HG03095 (cell line): ENCODE results near the gene NR2E1.

Experiments used
- ATAC-seq: cut with Tn5 transposase; IDR thresholded peaks from one replicate; pipeline ENCODE4 v1.9.1; 2021; ENCODE audit warnings: moderate library complexity; ENCODE audit not compliant: unreplicated experiment

NR2E1 gene

DNA sequence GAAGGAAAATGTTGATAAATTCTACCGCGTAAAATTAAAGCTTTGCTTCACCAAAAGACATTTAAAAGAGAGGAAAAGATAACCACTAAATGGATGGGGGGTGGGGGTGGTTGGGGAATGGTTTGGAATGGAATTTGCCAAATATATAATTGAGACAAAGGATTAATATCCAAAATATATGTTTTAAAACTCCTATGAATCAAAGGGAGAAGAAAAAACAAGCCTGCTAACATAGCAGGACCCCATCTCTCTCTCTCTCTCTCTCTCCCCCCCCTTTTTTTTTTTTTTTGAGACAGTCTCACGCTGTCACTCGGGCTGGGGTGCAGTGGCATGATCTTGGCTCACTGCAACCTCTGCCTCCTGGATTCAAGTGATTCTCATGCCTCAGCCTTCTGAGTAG is 13.4 kb upstream of the NR2E1 start:
- no peak for ATAC-seq

DNA sequence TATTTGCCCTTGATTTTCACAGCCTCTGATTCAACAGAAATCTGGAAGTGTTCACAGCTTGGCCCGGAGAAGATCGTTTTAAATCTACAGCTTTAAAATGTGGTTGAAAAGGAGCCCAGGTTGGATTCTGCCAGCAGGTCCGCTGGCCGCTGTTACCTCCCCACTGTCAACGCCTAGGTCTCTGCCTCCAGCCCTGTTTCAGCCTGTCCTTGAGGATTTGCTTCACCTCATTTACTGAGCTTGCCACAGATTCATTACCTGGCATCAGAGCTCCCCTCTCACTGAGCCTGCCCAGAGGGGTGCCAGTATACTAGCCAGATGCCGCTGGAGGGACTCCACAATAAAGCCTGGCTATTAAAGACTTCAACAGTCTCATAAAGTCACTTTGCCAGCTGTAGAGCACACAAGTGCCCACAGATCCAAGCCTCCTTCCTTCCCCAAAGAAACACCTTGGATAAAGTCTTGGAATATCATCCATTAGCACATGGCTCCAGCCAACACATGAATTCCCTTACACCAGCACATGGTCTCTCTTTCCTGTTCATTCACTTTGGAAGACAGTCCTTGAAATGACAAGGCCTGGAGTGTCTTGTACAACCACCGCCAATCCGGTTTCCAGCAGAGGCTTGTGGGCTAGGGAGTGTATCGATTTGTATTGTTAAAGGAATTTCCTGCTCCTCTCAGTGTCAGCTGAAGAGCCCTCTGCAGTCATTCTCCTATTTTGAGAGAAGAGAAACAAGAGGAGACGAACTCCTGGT is 9.5 kb upstream of the NR2E1 start:
- no peak for ATAC-seq

DNA sequence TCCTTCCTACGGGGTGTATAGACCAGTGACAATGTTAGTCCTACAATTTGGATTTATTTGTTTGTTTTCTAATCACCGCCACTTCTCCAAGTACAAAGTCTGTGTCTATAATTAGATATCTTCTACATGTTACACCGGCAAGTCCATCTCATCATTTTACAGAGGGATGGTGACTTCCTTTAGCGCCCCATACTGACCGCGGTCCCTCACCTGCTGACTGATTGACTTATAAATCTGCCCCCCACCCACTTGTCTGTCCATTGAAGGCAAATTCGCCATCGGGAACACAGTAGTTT is 8.9 kb upstream of the NR2E1 start:
- ATAC-seq, result no peak

DNA sequence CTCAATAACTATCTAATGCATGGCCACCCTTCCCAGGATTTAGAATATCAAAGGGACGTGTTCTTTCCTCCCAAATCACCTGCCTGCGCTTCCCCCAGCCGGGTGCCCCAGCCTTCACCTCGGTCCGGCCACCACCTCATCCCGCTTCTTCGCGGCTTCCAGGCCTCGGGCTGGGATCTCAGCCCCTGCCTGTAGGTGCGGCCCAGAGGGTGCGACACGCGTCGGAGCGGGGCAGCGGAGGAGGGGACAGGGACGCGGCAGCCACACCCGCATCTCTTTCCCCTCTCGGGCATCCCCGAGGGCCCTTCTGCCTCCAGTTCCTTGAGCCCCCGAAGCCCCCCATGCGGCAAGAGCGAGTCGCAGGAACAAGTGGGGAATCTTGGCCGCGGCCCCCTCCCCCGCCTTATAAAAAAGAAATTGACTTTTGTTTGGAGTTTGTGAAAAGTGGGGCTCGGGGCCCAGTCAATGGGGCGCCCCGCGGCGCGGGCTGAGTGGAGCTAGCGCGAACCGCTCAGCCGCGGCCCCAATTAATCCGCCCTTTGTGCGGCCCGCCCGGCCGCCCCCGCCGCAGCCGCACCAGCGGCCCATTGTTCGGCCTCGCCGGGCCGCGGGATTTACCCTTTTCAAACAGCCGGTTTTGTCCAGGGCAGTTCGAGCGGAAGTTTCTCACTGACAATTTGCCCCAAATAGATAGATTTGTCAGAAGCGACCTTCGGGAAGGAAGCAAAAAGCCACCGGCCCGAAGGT is 8.4 kb upstream of the NR2E1 start:
- no peak for ATAC-seq

DNA sequence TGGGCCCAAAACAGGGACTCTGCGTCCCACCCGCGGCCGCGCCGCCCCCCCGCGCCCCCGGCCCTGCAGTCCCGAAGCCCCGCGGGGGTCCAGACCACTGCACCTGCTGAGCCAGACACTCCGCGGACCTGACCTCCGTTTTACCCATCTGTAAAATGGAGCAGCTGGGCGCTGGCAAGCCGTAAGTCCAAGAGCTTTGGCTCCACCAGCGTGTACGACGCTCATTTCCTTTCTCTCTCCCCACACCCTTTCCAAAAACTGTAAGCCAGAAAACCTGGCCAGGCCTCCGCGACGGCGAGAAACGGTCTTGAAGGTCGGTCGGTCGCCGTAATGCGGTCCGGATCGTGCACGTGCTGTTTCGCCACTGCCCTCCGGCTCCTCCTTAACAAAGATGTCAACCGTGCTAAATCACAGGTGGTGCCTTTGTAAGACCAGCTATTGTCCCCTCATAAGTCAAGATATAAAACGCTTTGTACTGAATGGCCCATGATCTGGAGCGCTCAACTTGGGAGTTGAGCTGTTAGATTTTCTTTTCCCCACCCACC is 7.8 kb upstream of the NR2E1 start:
- no peak for ATAC-seq

DNA sequence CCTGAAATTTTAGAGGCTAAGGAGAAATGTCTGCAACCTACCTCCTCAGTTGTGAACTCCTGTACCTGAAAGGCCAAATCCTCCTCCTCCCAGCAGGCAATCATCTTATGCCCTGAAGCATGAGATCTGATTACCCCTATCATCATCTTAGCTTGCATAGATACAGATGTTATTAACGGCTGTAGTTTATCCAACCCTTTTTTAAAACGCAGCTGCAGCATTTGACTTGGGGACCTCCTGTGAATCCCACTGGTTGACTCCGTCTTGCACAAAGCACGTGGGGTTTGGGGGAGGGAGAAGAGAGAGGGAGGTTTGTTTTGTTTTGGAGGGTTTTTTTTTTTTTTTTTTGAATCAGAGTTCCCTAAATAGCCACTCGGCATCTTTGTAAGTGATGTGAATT is 5.8 kb upstream of the NR2E1 start:
- ATAC-seq, result no peak

DNA sequence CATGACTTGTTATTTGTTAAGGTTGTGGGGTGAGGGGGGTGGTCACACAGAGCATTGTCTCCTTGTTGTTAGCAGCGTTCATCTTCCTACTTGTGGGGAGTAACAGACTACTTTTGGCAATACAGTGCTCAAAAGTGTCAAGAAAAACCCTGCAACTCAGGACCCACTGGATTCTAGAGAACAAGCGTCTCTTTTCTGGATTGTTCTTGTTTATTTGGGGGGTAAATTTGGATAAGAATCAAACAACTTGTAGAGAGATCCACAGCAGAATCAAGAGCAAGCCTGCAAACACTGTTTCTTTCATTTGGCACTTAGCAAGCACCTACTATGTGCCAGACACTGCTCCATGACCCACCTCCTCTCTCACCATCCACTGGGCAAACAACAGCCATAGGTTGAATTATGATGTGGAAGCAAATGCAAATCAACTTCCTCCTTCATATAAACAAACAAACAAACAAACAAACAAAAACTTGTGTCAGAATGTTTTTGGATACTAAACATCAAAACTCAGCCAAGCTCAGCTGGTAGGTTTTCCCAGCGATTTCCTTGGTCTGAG is 4.0 kb upstream of the NR2E1 start:
- no peak for ATAC-seq

DNA sequence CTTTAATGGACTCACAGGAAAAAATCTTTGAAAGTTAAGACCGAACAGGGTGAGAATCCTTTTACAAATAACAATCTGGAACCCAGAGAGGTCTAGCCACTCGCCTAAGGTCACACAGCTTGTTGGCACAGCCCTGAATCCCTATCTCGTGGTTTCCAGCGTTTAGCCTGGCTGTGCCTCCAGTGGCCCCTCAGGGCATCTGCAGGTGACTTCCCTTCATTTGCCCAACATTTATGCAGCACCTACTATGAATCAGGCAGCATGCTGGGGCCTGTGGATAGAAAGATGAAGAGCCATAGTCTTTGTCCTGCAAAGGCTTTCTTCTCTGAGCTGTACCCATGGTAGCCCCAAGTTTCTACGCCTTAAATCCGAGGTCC is 2.6 kb upstream of the NR2E1 start:
- no peak for ATAC-seq

DNA sequence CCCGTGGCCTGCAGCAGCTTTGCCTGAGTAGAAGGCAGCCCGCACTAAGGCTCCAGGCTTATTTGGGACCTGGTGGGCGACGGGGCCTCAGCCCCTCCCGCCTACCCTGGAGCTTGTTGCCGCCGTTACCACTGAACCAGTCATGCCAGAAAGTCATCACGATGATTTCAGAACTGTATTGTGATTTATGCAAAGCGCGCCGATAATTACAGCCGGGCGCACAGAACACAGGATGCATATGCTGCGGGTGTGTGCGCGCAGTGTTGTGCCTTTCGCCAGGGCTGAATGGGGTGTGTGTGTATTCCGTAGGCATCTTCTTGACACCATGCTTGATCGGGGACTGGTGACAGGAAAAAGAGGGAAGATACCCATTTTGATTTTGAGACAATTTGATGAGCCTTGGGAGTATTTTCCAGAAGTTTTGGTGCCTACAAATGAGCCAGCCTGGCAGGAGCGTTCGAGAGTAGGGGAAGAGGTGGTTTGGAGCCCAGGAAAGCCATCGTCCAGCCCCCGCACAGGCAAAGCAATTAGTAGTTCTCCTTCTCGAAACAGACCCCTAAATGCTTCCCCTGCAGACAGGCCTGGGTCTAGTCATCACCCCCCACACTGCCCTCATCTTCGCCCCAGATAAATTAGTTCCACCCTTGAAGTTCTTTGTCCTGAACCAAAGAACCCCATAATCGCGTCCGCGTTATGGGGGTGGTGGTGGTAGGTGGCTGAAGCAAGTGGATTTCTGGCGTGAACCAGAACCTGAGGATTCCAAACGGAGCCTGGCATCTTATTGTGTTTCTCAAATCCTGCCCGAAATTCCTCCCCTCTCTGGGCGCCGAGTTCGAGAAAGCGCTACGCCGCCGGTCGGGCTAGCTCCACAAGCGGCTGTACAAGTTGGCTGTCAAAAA is 1.9 kb upstream of the NR2E1 start:
- ATAC-seq, result no peak

DNA sequence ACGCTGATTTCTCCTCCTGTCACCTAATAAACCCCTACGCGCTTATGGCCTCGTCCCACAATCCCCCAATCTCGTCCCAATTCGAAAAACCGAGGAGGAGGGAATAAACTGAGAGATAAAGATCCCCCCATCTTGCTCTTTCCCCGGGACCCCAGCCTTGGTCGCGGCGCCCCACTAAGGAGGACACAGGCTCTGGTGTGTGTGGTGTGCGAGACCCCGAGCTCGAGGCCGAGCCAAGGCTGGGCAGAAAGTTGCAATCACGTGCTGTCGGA is 1.3 kb upstream of the NR2E1 start:
- ATAC-seq, result no peak

DNA sequence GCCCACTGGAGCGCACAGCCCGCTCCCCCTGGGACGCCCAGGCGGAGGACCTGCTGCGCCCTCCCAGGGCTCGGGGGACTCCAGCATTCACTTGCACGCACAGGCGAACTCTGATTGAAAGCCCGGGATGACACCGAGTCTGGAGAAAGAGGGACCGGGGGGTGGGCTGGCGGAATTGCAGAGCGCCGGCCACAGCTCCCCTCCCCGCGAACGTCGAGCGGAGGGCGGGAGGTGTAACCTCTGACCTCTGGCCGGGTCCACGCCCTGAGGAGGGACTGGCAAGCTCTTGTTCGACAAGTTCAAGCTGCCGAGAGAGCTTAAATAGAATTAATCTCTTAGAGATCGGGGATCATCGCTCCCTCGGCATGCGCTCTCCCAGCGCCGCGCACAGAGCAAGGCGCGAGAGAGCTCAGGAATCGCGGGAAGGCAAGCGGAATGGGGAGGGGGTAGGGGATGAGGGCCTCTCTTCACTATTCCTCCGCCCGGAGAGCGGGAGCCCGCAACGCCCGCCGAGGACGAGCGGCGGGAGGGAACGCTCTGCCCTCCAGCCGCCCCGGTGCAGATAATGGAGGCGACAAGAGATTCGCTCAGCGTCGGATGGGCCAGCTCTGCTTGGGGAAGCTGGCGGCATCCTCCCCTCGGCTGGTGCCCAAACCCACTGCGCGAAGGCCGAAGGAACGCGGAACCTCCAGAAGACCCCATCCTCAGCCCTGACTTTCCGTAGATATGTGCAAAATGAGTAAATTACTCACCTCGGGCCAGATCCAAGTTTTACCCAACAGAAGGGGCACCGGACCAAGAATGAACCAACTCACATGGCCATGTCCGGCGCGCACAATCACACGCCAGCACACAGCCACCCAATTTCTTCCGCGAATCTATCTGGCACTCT is 761 bp upstream of the NR2E1 start:
- ATAC-seq, result no peak

DNA sequence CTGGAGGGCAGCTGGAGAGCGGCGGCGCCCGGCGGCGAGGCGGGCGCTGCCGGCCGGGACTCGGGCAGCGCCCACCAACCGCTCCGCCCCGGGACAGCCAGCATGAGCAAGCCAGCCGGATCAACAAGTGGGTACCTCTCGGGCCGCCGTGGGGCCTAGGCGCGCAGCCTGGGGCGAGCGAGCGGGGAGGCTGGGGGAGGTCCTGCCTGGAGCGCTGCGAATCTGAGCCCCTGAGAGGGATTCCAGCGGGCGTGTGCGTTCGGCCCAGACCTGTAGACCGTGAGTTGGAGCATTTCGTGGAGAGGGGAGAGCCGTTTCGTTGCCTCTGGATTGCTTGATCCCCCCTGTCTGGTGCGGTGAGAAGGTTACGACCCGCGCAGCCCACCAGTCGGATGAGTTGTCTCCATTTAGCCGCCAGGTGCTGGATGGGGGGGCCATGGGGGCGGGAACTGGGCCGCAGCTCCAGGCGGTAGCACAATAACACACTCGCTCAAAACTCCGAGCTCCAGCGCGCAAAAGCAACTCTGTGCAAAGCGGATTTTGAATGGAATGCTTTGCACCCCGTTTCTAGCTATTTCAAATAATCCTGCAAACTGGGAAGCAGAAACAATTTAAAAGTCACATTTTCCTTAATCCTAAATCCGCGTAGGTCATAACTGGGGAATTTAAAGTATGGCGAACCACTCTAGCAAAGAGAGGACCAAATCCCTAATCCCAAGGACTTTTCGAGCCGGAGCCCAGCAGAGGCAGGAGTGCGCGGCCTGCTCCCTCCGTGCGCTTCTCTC is 1.0 kb downstream of the NR2E1 start:
- no peak for ATAC-seq

DNA sequence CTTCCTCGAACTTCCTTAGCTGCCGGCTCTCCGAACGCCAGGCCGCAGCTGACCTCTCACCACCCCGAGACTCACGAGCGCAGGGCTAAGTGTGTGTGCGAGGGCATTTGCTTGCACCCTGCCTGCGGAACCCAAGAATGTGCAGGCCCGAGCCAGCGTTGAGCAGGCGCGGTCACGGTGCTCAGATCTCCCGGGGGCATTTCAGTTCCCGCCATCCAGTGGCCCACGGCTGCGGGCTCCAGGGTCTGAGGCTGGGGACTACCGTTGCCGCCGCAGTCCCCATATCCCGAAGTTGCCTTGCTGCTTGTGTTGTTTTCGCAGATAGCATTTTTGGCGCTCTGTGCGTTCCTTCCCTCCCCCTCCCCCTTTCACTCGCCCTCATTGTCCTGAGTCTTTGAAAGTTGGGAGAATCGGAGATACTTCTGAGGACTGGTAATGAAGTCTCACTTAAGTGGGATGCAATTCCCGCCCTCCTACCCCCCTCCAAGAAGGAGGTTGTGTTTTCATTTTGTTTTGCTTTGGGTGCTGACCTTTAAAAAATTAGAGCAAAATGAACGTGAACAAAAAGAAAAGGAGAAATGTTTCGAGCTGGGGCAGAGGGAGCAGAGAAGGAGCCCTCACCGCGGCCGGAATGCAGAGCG is 1.7 kb downstream of the NR2E1 start:
- ATAC-seq, result no peak

DNA sequence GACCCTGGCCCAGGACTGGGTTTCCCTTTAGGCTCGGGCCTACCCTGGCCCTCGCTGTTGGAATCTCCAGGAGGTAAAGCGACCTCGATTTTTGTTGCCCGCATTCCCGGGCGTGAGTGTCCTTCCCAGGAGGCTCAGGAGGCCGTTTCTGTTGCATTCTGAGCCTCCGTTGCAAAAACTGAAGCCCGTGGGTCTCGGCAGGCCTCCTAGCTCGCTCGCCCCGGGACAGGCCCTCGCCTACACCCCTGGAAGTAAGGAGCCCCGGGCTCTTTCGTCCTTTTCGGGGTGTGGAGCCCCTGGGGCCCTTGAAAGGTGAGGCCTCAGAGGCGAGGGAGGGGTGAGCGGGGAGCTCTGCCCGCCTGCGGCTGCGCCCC is 2.3 kb downstream of the NR2E1 start:
- ATAC-seq, result no peak

DNA sequence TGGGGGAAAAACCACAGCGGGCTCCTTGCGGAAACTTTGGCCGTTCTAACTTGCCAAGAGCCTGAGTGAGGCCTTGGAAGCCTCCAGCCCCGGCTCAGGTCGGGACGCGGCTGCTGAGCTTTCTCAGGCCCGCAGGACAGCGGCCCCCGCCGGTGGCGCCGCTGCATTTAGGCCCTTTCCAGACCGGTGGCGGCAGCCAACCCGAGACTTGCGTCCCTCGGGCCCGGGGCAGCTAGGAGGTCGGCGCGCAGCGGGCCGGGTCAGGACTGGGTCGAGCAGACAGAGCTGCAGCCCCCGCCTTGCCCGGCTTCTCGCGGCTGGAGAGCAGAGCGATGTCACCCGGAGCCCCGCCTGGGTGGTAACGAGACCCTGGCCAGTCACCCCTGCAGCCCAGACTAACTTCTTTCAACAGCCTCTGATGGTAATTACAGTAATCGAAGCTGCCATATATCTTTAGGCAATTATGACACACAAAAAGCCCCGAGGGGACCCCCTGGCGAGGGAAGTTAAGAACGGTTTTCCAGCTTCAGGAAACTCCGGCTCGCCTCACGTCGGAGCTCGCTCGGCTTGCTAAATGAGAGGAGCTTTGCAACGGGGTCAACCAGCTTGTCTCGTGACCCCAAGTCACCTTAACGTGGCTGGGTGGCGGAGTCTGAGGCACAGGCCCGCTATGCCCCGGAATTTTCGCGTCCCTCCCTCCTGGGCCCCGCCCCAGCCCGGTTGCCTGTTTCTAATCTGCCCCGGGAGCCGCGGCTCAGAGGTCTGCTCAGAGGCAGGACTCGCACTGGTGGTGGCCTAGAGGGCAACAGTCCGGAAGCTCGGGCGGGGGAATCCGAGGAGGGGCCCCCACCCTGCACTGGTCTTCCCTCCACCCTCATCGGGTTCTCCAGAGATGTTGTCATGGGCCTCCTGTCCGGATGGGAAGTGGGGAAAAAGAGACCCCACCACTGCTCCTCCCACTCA is 3.0 kb downstream of the NR2E1 start:
- no peak for ATAC-seq

DNA sequence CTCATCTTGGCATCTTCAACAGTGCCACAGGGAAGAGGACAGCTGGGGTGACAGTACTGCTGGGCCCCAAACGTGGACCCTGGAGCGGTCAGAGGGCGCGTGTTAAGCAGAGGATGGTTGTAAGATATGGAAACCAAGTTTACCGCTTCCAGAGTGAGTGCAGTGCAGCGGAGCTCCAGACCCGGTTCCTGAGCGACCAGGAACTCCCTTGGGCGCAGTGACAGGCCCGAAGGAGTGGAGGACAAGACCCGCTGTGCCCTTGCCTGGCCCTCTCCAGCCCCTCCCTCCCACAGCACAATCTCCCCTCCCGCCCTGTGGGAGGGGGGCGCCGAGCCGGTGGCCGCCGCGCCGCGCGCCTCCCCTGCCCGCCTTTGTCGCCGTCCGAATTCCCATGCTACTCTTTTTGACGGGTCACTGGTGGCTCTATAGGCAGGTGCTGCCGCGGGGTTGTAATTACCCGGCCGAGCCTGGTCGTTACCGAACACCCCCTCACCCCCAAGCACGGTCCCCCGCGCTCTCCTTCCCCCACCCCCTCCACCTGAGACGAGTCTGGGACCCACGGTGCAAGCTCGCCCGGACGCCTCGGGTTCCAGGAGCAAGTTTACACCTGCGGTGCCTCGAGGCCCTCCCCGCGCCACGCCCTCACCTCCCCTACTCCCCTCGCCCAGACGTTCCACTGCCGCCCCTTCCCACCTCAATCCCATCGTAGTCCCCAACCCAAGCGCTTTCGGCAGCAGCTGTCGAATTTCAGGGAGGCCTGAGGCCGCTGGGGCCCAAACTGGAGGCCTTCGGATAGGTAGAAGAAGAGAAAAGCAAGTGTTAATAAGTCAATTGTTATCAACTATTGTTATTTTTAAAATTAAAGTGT is 3.9 kb downstream of the NR2E1 start:
- no peak for ATAC-seq
